Glutamatergic neuron (in vitro differentiated cells): ENCODE measurements around the gene RPA1. TPM values are rescaled to one million over a fixed set of nuclear protein-coding genes. Genes with fewer than 3 reads are reported as not detected.

Experiments used
- DNase-seq: peaks from one replicate; pipeline ENCODE4 v3.0.0; 2022
- H3K27ac Mint-ChIP-seq: one replicate; pipeline ENCODE4 v1.8.0; 2020; ENCODE audit warnings: mild to moderate bottlenecking, mixed read lengths, inconsistent platforms; ENCODE audit not compliant: unreplicated experiment
- H3K27me3 Mint-ChIP-seq: one replicate; pipeline ENCODE4 v1.8.0; 2020; ENCODE audit warnings: mild to moderate bottlenecking, moderate library complexity, mixed read lengths, inconsistent platforms; ENCODE audit not compliant: unreplicated experiment
- H3K36me3 Mint-ChIP-seq: one replicate; pipeline ENCODE4 v1.8.0; 2020; ENCODE audit warnings: mild to moderate bottlenecking, mixed read lengths, inconsistent platforms; ENCODE audit not compliant: unreplicated experiment
- H3K4me1 Mint-ChIP-seq: one replicate; pipeline ENCODE4 v1.8.0; 2020; ENCODE audit warnings: mild to moderate bottlenecking, low read depth, mixed read lengths, inconsistent platforms; ENCODE audit not compliant: unreplicated experiment
- H3K4me3 Mint-ChIP-seq: one replicate; pipeline ENCODE4 v1.8.0; 2020; ENCODE audit warnings: mild to moderate bottlenecking, mixed read lengths, inconsistent platforms; ENCODE audit not compliant: unreplicated experiment
- H3K9me3 Mint-ChIP-seq: one replicate; pipeline ENCODE4 v1.8.0; 2020; ENCODE audit warnings: mild to moderate bottlenecking, moderate library complexity, mixed read lengths, inconsistent platforms; ENCODE audit not compliant: unreplicated experiment
- CTCF ChIP-seq: fragments of 200-600 bp; sonication (generic); IDR thresholded peaks from one replicate; pipeline ENCODE4 v1.5.0; 2021; ENCODE audit not compliant: partially characterized antibody, unreplicated experiment
- total RNA-seq: library from RNA; stranded (reverse); fragmentation: NEBNext Ultra II Directional; extraction: Animal tissue kit (Norgen Biotek cat#: 25700); gene quantifications from one replicate; pipeline ENCODE4 v1.2.1, GENCODE V29; 2021; ENCODE audit not compliant: unreplicated experiment

Gene RPA1
- total RNA-seq, 1 donor from 2014 or later, result 43.4 TPM

- Mint-ChIP-seq H3K27me3 (peaks cover 10% of the 10 kb centered on the region), H3K4me1 (peaks cover 38% of the 10 kb centered on the region), H3K4me3 (no peak overlapping the region), H3K27ac (no peak overlapping the region), H3K36me3 (no peaks in the 10 kb centered on the region), H3K9me3 (peaks cover 6% of the 10 kb centered on the region)
- DNase-seq, result no peak
- no peak for TF ChIP-seq CTCF
Observed at GRCh38 chr17:1914661-1915083, 84.9 kb downstream of the RPA1 start.

- H3K36me3 Mint-ChIP-seq, result no peaks in the 10 kb centered on the region
- H3K9me3 Mint-ChIP-seq, result peaks cover 6% of the 10 kb centered on the region
- H3K4me3 Mint-ChIP-seq, result peak overlapping the region; percentile 52
- DNase-seq, result no peak
- H3K4me1 Mint-ChIP-seq, result peaks cover 40% of the 10 kb centered on the region
- H3K27ac Mint-ChIP-seq, result peak overlapping the region; percentile 52
- peaks cover 12% of the 10 kb centered on the region for H3K27me3 Mint-ChIP-seq
- no peak for TF ChIP-seq CTCF
Observed at GRCh38 chr17:1915889-1916288, 86.1 kb downstream of the RPA1 start.

DNA sequence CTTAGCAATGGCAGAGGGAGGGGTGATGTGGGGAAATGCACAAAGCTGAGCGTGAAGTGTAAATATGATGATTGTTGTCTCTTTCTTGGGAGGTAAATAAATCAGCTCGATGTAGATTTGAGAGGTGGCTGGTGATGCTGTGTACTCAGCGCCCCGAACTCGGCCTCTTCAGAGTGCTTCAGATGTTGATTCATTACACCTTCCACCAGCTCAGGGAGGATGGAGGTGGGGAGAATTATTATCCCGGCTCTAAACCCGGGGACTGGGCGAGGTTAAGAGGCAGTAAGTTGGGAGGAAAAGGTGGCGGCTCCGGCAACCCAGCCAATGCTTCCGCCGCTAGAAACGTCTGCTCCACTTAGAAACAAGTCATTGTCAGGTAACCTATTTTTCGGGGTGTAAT, 86.5 kb downstream of the RPA1 start:
- no peaks in the 10 kb centered on the region for H3K36me3 Mint-ChIP-seq
- H3K4me1 Mint-ChIP-seq, result peaks cover 40% of the 10 kb centered on the region
- peak overlapping the region; percentile 52 for H3K27ac Mint-ChIP-seq
- TF ChIP-seq CTCF, result no peak
- no peak for DNase-seq
- peaks cover 12% of the 10 kb centered on the region for H3K27me3 Mint-ChIP-seq
- H3K4me3 Mint-ChIP-seq, result peak overlapping the region; percentile 52
- peaks cover 6% of the 10 kb centered on the region for H3K9me3 Mint-ChIP-seq

DNA sequence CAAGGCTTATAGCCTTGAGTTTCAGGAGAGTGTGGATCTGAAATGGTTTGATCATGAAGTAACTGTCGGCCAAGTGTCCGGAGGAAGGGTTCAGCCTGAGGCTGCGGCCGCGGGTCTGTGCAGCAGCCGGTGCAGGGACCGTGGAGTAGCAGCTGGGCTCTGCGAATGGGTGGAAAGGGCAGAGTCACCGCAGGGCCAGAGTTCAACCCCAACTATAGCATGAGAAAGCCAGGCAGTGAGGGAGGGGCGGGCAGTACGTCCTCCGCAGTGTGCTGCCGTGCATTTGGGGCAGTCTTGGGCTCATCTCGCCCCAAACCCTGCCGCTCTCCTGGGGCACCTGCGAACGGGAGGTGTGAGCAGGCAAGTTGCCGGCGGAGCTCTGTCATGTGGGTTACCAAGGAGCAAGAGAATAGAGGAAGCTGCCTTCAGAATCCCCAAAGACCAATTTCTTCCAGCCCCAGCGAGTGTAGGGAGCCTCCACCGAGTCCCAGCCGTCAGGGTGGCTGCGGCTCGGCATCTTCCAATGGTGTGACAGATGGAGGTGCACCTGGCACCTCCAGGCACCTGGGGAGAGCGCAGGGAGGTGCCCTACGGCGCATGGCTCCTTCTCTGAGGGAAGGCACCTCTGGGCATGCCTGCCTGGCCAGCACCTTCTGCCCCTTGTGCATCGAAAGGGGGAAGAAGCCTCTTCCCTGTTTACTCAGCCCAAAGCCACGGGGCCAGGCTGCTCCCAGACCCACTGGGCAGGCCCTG, 87.3 kb downstream of the RPA1 start:
- H3K27me3 Mint-ChIP-seq, result peaks cover 7% of the 10 kb centered on the region
- H3K9me3 Mint-ChIP-seq, result peaks cover 4% of the 10 kb centered on the region
- H3K27ac Mint-ChIP-seq, result peak overlapping the region; percentile 53
- peaks cover 36% of the 10 kb centered on the region for H3K4me1 Mint-ChIP-seq
- TF ChIP-seq CTCF, result no peak
- no peaks in the 10 kb centered on the region for H3K36me3 Mint-ChIP-seq
- peak overlapping the region; percentile 41 for H3K4me3 Mint-ChIP-seq
- DNase-seq, result peak; percentile 50
